ENCODE measurements around the gene CTR9.
"Not testable (repeated sequence)": the region's sequence is repeated elsewhere in the genome, so short reads cannot be mapped to it uniquely, and the experiment has no call there.

Gene CTR9

DNA sequence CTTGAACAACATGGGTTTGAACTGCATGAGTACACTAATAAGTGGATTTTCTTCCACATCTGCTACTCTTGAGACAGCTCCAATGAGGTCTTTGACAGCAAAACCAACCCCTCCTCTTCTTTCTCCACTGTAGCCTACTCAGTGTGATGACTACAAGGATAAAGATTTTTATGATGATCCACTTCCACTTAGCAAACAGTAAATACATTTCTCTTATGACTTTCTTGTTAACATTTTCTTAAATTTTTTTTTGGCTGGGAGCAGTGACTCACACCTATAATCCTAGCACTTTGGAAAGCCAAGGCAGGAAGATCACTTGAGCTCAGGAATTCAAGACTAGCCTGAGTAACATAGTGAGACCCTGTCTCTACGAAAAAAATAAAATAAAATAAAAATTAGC lies 67.5 kb downstream of the CTR9 start:
- H3K4me3 ChIP-seq (ENCODE audit: low read depth, low read length), result no peak overlapping the region
- CTCF ChIA-PET, result interaction anchor here (0.7 to 1.3 kb wide), 2 partner anchors 26 to 30 kb away, joined by 3 read pairs; no protein-coding TSS in a partner anchor
- TF ChIP-seq, protein P1, sequence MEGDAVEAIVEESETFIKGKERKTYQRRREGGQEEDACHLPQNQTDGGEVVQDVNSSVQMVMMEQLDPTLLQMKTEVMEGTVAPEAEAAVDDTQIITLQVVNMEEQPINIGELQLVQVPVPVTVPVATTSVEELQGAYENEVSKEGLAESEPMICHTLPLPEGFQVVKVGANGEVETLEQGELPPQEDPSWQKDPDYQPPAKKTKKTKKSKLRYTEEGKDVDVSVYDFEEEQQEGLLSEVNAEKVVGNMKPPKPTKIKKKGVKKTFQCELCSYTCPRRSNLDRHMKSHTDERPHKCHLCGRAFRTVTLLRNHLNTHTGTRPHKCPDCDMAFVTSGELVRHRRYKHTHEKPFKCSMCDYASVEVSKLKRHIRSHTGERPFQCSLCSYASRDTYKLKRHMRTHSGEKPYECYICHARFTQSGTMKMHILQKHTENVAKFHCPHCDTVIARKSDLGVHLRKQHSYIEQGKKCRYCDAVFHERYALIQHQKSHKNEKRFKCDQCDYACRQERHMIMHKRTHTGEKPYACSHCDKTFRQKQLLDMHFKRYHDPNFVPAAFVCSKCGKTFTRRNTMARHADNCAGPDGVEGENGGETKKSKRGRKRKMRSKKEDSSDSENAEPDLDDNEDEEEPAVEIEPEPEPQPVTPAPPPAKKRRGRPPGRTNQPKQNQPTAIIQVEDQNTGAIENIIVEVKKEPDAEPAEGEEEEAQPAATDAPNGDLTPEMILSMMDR (IDR thresholded peaks at IDR 0.05; ENCODE audit: insufficient read depth, low read length, missing control alignments), result no peak
- DNase-seq (ENCODE audit: low read depth, low spot score), result peak; percentile 87
- POLR2A ChIA-PET, result interaction anchor here (1.0 to 3.0 kb wide), 5 partner anchors 9 to 81 kb away, joined by 3 to 58 read pairs (median 6); partner anchors contain the start of genes EIF4G2 and ZBED5

DNA sequence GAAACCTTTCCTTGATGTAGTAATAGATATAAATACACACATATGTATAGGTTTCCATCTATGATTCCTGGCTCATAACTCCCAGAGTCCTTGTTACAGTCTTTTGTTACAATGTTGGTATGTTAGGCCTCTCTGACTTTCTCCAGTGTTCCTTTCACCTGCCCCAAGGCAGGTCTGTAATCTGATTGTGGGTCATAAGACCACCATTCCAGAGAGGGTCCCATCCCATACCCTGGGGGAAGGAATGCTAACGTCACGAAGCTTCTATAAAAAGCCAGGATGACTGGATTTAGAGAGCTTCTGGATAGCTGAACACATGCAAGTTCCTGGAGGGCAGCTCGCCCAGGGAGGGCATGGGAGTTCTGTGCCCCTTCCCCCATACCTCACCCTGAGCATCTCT lies 71.4 kb downstream of the CTR9 start:
- H3K4me3 ChIP-seq (ENCODE audit: low read depth, low read length); CTCF ChIA-PET; POLR2A ChIA-PET; DNase-seq (ENCODE audit: low read depth, low spot score): not testable (repeated sequence)

DNA sequence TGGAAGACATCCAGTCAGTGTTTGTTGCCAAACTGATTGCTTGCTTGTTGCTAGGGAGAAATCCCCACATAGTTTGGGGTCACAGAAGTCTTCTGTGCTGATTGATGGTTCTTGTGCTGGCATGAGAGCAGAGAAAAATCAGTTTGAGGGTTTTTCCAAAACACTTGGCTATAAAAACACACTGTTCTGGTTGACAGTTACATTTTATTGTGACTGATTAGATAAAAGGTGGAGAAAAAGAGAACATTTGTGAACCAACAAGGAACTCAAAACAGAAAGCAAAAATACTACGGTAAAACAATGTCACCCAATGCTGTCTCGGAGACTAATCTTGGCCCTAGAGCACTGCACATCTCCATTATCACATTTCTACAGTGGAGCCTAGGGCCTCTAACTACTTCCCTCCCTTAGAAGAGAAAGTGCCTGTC lies 72.1 kb downstream of the CTR9 start:
- no peak overlapping the region for H3K4me3 ChIP-seq (ENCODE audit: low read depth, low read length)
- TF ChIP-seq, protein P1 (IDR thresholded peaks at IDR 0.05; ENCODE audit: insufficient read depth, low read length, missing control alignments), result no peak
- DNase-seq (ENCODE audit: low read depth, low spot score), result no peak
- ChIA-PET CTCF (no interaction called here), POLR2A (no interaction called here)

DNA sequence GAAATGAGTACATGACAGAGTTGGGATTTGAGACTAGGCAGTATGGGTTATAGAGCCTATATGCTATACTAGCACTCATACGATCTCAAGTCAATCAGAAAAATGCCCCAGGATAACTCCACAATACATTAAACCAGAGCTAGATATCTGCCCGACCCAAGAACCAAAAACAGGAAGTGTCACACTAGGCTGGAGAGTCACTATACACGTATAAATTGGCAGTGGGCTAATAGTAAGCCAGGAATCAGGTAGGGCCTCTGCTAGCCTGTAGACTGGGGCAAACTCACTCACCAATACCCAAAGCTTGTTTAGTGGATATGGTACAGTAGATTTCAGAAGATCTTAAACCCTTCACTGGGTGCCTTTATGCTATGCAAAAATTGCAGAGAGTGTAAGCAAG lies 73.8 kb downstream of the CTR9 start:
- ChIA-PET POLR2A (no interaction called here), CTCF (interaction anchor here (1.0 kb wide), 1 partner anchor 9 kb away, joined by 3 read pairs; no protein-coding TSS in a partner anchor)
- no peak for DNase-seq (ENCODE audit: low read depth, low spot score)
- TF ChIP-seq, protein P1 (IDR thresholded peaks at IDR 0.05; ENCODE audit: insufficient read depth, low read length, missing control alignments), result no peak
- H3K4me3 ChIP-seq (ENCODE audit: low read depth, low read length), result no peak overlapping the region

DNA sequence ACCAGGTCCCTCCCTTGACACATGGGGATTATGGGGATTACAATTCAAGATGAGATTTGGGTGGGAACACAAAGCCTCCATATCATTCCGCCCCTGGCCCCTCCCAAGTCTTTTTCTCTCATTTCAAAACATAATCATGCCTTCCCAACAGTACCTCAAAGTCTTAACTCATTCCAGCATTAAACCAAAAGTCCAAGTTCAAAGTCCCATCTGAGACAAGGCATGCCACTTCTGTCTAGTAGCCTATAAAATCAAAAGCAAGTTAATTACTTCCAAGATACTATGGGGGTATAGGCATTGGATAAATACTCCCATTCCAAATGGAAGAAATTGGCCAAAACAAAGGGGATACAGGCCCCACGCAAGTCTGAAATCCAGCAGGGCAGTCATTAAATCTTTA lies 77.4 kb downstream of the CTR9 start:
- ChIA-PET CTCF (interaction anchor here (1.4 kb wide), 1 partner anchor 50 kb away, joined by 4 read pairs; no protein-coding TSS in a partner anchor), POLR2A (no interaction called here)
- no peak overlapping the region for H3K4me3 ChIP-seq (ENCODE audit: low read depth, low read length)
- TF ChIP-seq, protein P1 (IDR thresholded peaks at IDR 0.05; ENCODE audit: insufficient read depth, low read length, missing control alignments), result no peak
- DNase-seq (ENCODE audit: low read depth, low spot score), result no peak

DNA sequence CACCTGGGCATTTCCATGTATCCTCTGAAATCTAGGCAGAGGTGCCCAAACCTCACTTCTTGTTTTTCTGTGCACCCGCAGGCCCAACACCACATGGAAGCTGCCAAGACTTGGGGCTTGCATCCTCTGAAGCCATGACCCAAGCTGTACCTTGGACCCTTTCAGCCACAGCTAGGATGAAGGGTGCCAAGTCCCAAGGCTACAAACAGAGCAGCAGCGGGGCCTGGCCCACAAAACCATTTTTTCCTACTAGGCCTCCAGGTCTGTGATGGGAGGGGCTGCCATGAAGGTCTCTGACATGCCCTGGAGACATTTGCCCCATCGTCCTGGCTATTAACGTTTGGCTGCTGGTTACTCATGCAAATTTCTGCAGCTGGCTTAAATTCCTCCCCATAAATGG lies 78.1 kb downstream of the CTR9 start:
- DNase-seq (ENCODE audit: low read depth, low spot score), result no peak
- TF ChIP-seq, protein P1 (IDR thresholded peaks at IDR 0.05; ENCODE audit: insufficient read depth, low read length, missing control alignments), result no peak
- no peak overlapping the region for H3K4me3 ChIP-seq (ENCODE audit: low read depth, low read length)
- ChIA-PET CTCF (interaction anchor here (1.4 kb wide), 1 partner anchor 50 kb away, joined by 4 read pairs; no protein-coding TSS in a partner anchor), POLR2A (interaction anchor here (0.7 kb wide), 1 partner anchor 29 kb away, joined by 3 read pairs; no protein-coding TSS in a partner anchor)
